GM12878 (cell line): ENCODE results near the gene RFFL. TPM values are rescaled to one million over a fixed set of nuclear protein-coding genes. Genes with fewer than 3 reads are reported as not detected.

Source experiments
- BCL3 ChIP-seq: IDR thresholded peaks from 2 replicates; pipeline ENCODE4 v1.6.1; 2011; ENCODE audit warnings: borderline replicate concordance, low read depth, mild to moderate bottlenecking, moderate library complexity, low read length; ENCODE audit not compliant: insufficient read depth, poor library complexity, severe bottlenecking
- E2F8 ChIP-seq: fragments of 450-650 bp; IDR thresholded peaks from 2 replicates; pipeline ENCODE4 v1.6.1; 2018; ENCODE audit warnings: mild to moderate bottlenecking, low read depth, moderate library complexity; ENCODE audit not compliant: partially characterized antibody
- EP300 ChIP-seq, 2 experiments: fragments of 150-350 bp in 1 of 2; IDR thresholded peaks; 2 replicates each; pipeline ENCODE4 v1.6.1; 2011 to 2012; ENCODE audit warnings: low read depth in 2 of 2, low read length in 2 of 2, borderline replicate concordance in 1 of 2, improper control_type of control experiment in 1 of 2, inconsistent platforms in 1 of 2; ENCODE audit not compliant: control insufficient read depth in 1 of 2
- ETV6 ChIP-seq, 2 experiments: fragments of 450-650 bp in 1 of 2; IDR thresholded peaks in 1 of 2; conservative IDR thresholded peaks in 1 of 2; 2 replicates each; pipeline ENCODE4 v1.6.1; 2014; ENCODE audit warnings: antibody characterized with exemption in 1 of 2, borderline replicate concordance in 1 of 2, low read depth in 1 of 2, mild to moderate bottlenecking in 1 of 2, moderate library complexity in 1 of 2
- HDAC2 ChIP-seq: fragments of 200-600 bp; sonication (generic); IDR thresholded peaks from 2 replicates; pipeline ENCODE4 v1.6.1; 2017
- MTA2 ChIP-seq: fragments of 450-650 bp; IDR thresholded peaks from 2 replicates; pipeline ENCODE4 v1.6.1; 2016; ENCODE audit warnings: low read depth, mild to moderate bottlenecking, moderate library complexity
- MXI1 ChIP-seq: fragments of 150-350 bp; IDR thresholded peaks from 2 replicates; pipeline ENCODE4 v1.6.1; 2011; ENCODE audit warnings: low read depth, mild to moderate bottlenecking, inconsistent platforms, low read length, improper control_type of control experiment
- NR2F1 ChIP-seq: fragments of 450-650 bp; conservative IDR thresholded peaks from 2 replicates; pipeline ENCODE4 v1.6.1; 2017; ENCODE audit warnings: mild to moderate bottlenecking
- PBX3 ChIP-seq: IDR thresholded peaks from 2 replicates; pipeline ENCODE4 v1.6.1; 2011; ENCODE audit warnings: mild to moderate bottlenecking, low read depth, low read length, moderate library complexity; ENCODE audit not compliant: insufficient replicate concordance
- PKNOX1 ChIP-seq: fragments of 450-650 bp; IDR thresholded peaks from 2 replicates; pipeline ENCODE4 v1.6.1; 2016; ENCODE audit warnings: mild to moderate bottlenecking
- RAD21 ChIP-seq: IDR thresholded peaks from 2 replicates; pipeline ENCODE4 v1.6.1; 2011; ENCODE audit warnings: mild to moderate bottlenecking, low read depth, low read length, moderate library complexity; ENCODE audit not compliant: insufficient read depth
- RCOR1 ChIP-seq: conservative IDR thresholded peaks from 2 replicates; pipeline ENCODE4 v1.6.1; 2012; ENCODE audit warnings: low read depth, low read length, improper control_type of control experiment
- RELA ChIP-seq: fragments of 450-650 bp; IDR thresholded peaks from 2 replicates; pipeline ENCODE4 v1.8.0; 2014; ENCODE audit warnings: borderline replicate concordance; ENCODE audit not compliant: partially characterized antibody
- SMAD5 ChIP-seq: IDR thresholded peaks from 2 replicates; pipeline ENCODE4 v1.6.1; 2016; ENCODE audit warnings: antibody characterized with exemption, low read depth
- SRF ChIP-seq, 2 experiments: IDR thresholded peaks; 2 replicates each; pipeline ENCODE4 v1.6.1; 2011; ENCODE audit warnings: low read depth in 2 of 2, low read length in 2 of 2, mild to moderate bottlenecking in 1 of 2, moderate library complexity in 1 of 2
- SUPT20H ChIP-seq: IDR thresholded peaks from 2 replicates; pipeline ENCODE4 v1.6.1; 2011; ENCODE audit warnings: low read depth, mild to moderate bottlenecking, low read length, moderate library complexity, borderline replicate concordance; ENCODE audit not compliant: control insufficient read depth
- ZNF384 ChIP-seq: IDR thresholded peaks from 2 replicates; pipeline ENCODE4 v1.6.1; 2012; ENCODE audit warnings: low read depth, mild to moderate bottlenecking, low read length, improper control_type of control experiment, borderline replicate concordance
- ZNF592 ChIP-seq: fragments of 450-650 bp; IDR thresholded peaks from 2 replicates; pipeline ENCODE4 v1.6.1; 2017; ENCODE audit warnings: mild to moderate bottlenecking, moderate library complexity
- polyA plus RNA-seq, 11 experiments: library from polyadenylated mRNA; depleted of rRNA in 4 of 11; unstranded in 6 of 11; stranded (reverse) in 5 of 11; fragments of >200 nt; fragmentation: Nextera tagmentation in 4 of 11; fragmentation: Illumina TruSeq in 1 of 11; extraction: Ambion mirVana in 4 of 11; extraction: Trizol in 1 of 11; gene quantifications; 1 replicate in 1 of 11; 2 replicates in 10 of 11; pipeline versions ENCODE4 v1.2.1 to v1.2.3, GENCODE V29; 2011 to 2016; ENCODE audit warnings: inconsistent platforms in 2 of 11, missing spikeins in 2 of 11, low read depth in 1 of 11
- total RNA-seq, 4 experiments: library from RNA; depleted of rRNA in 3 of 4; stranded (reverse); fragments of >200 nt in 3 of 4; fragmentation: Illumina TruSeq in 1 of 4; extraction: Trizol in 1 of 4; gene quantifications; 2 replicates each; pipeline versions ENCODE4 v1.2.1 to v1.2.3, GENCODE V29; 2013 to 2021

RFFL gene
- total and polyA plus RNA-seq, 10 of the 15 experiments (the other 5 are each of a cell fraction or from before 2014, with no cell fraction given) = 4.7 to 56.1 (median 26.9) TPM

- no peak for TF ChIP-seq E2F8
- no peak for TF ChIP-seq SUPT20H
- TF ChIP-seq PBX3 = no peak
- no peak for TF ChIP-seq NR2F1
- no peak for TF ChIP-seq ZNF592
- peak; percentile 69 for TF ChIP-seq RELA
- peak; percentile 99 for TF ChIP-seq MXI1
- TF ChIP-seq MTA2 = no peak
- no peak for TF ChIP-seq ZNF384
- no peak for TF ChIP-seq ETV6 (conservative IDR thresholded peaks at IDR 0.05 in 1 of 2, IDR thresholded peaks at IDR 0.05 in 1 of 2; ENCODE audit: borderline replicate concordance in 1 of 2, low read depth in 1 of 2)
- TF ChIP-seq HDAC2 = no peak
- TF ChIP-seq EP300 (IDR thresholded peaks at IDR 0.05; ENCODE audit: borderline replicate concordance in 1 of 2, control insufficient read depth in 1 of 2, low read depth in 2 of 2, low read length in 2 of 2) = no peak
- TF ChIP-seq RCOR1 = no peak
- no peak for TF ChIP-seq PKNOX1
- no peak for TF ChIP-seq RAD21
- TF ChIP-seq SRF (IDR thresholded peaks at IDR 0.05; ENCODE audit: low read depth in 2 of 2, low read length in 2 of 2) = 0 out of 4 replicates have a peak, but pooled peaks of 1 of the 2 experiments have one; percentile 3
- no peak for TF ChIP-seq BCL3
- peak; percentile 48; the same call in 1 of the 2 replicates for TF ChIP-seq SMAD5
These were observed 83.2 kb downstream of the RFFL start, which contains the start of gene LIG3 (continued) for GRCh38 chr17:34980353-34980680.
